ENCODE results near the gene C1QTNF6. TPM values are rescaled to one million over a fixed set of nuclear protein-coding genes. Genes with fewer than 3 reads are reported as not detected.

The C1QTNF6 gene
- total and polyA plus RNA-seq, 10 of the 15 experiments (the other 5 are each of a cell fraction or from before 2014, with no cell fraction given), result 0.16 to 4.1 (median 1.3) TPM

DNA sequence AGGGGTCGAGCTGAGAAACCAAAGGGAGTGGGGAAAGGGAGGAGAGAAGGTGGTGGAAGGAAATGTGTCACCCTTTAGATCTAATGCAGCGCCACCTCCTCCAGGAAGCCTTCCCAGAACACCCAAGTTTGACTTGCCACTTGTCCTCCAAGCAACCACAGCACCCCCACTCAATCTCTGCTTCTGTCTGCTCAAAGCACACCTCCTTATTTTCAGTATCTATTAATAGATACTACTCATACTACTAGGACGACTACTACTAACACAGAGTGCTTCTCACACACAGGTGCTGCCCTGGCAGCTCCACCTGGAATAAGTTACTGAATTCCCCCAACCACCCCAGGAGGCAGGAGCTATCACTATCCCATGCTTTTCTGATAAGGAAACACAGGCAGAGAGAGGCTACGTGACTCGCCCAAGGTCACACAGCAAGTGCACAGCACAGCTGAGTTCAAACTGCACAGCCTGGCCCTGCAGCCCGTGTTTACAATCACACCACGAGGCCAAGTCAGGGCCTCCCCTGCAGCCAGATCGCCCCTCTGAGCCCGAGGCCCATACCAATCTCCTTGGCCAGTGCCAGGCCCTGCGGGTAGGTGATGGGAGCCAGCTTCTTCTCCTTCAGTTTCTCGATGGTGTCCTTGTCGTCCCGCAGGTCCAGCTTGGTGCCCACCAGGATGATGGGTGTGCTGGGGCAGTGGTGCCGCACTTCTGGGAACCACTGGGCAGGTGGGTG lies 42.8 kb upstream of the C1QTNF6 start (continued):
- TF ChIP-seq KLF5 (IDR thresholded peaks at IDR 0.05; ENCODE audit: partially characterized antibody) (no peak), SMAD1 (IDR thresholded peaks at IDR 0.05; ENCODE audit: low read depth, partially characterized antibody) (no peak), RUNX3 (IDR thresholded peaks at IDR 0.05; ENCODE audit: low read length) (peak; percentile 86), CHD2 (IDR thresholded peaks at IDR 0.05; ENCODE audit: borderline replicate concordance, low read depth, low read length) (no peak), CREM (IDR thresholded peaks at IDR 0.05; ENCODE audit: low read depth) (no peak), YY1 (IDR thresholded peaks at IDR 0.05; ENCODE audit: low read depth, low read length) (no peak), FOXK2 (IDR thresholded peaks at IDR 0.05) (peak; percentile 40; the same call in 1 of the 2 replicates), ESRRA (IDR thresholded peaks at IDR 0.05; ENCODE audit: low read length) (no peak; the same call in 1 of the 2 replicates), FOS (IDR thresholded peaks at IDR 0.05; ENCODE audit: borderline replicate concordance, extremely low read depth, insufficient read length) (no peak), TARDBP (IDR thresholded peaks at IDR 0.05; ENCODE audit: borderline replicate concordance) (no peak), ZNF217 (IDR thresholded peaks at IDR 0.05) (peak; percentile 83; the same call in 1 of the 2 replicates), ZZZ3 (IDR thresholded peaks at IDR 0.05; ENCODE audit: control insufficient read depth, insufficient read length, low read depth) (no peak), ZNF384 (IDR thresholded peaks at IDR 0.05; ENCODE audit: borderline replicate concordance, low read depth, low read length) (no peak), PAX5 (IDR thresholded peaks at IDR 0.05; ENCODE audit: borderline replicate concordance, low read depth, low read length) (0 out of 2 replicates have a peak, but pooled peaks have one; percentile 10), ZBED1 (IDR thresholded peaks at IDR 0.05; ENCODE audit: borderline replicate concordance) (no peak), IRF4 (IDR thresholded peaks at IDR 0.05; ENCODE audit: low read depth, low read length) (peak; percentile 20; the same call in 1 of the 2 replicates), ZNF207 (IDR thresholded peaks at IDR 0.05; ENCODE audit: borderline replicate concordance) (peak; percentile 79; the same call in 1 of the 2 replicates), TBL1XR1 (IDR thresholded peaks at IDR 0.05; ENCODE audit: low read depth, low read length) (0 out of 2 replicates have a peak, but pooled peaks have one; percentile 9), LARP7 (IDR thresholded peaks at IDR 0.05) (no peak; the same call in 1 of the 2 replicates)
- TF ChIP-seq, protein P1, sequence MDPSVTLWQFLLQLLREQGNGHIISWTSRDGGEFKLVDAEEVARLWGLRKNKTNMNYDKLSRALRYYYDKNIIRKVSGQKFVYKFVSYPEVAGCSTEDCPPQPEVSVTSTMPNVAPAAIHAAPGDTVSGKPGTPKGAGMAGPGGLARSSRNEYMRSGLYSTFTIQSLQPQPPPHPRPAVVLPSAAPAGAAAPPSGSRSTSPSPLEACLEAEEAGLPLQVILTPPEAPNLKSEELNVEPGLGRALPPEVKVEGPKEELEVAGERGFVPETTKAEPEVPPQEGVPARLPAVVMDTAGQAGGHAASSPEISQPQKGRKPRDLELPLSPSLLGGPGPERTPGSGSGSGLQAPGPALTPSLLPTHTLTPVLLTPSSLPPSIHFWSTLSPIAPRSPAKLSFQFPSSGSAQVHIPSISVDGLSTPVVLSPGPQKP (IDR thresholded peaks at IDR 0.05; ENCODE audit: low read depth, low read length), result no peak
- TF ChIP-seq, protein P2, sequence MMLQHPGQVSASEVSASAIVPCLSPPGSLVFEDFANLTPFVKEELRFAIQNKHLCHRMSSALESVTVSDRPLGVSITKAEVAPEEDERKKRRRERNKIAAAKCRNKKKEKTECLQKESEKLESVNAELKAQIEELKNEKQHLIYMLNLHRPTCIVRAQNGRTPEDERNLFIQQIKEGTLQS (IDR thresholded peaks at IDR 0.05; ENCODE audit: borderline replicate concordance, extremely low read depth, low read depth, low read length), result no peak
- TF ChIP-seq, protein P3, sequence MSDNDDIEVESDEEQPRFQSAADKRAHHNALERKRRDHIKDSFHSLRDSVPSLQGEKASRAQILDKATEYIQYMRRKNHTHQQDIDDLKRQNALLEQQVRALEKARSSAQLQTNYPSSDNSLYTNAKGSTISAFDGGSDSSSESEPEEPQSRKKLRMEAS (IDR thresholded peaks at IDR 0.05; ENCODE audit: low read depth, low read length), result no peak
- TF ChIP-seq, protein P4, sequence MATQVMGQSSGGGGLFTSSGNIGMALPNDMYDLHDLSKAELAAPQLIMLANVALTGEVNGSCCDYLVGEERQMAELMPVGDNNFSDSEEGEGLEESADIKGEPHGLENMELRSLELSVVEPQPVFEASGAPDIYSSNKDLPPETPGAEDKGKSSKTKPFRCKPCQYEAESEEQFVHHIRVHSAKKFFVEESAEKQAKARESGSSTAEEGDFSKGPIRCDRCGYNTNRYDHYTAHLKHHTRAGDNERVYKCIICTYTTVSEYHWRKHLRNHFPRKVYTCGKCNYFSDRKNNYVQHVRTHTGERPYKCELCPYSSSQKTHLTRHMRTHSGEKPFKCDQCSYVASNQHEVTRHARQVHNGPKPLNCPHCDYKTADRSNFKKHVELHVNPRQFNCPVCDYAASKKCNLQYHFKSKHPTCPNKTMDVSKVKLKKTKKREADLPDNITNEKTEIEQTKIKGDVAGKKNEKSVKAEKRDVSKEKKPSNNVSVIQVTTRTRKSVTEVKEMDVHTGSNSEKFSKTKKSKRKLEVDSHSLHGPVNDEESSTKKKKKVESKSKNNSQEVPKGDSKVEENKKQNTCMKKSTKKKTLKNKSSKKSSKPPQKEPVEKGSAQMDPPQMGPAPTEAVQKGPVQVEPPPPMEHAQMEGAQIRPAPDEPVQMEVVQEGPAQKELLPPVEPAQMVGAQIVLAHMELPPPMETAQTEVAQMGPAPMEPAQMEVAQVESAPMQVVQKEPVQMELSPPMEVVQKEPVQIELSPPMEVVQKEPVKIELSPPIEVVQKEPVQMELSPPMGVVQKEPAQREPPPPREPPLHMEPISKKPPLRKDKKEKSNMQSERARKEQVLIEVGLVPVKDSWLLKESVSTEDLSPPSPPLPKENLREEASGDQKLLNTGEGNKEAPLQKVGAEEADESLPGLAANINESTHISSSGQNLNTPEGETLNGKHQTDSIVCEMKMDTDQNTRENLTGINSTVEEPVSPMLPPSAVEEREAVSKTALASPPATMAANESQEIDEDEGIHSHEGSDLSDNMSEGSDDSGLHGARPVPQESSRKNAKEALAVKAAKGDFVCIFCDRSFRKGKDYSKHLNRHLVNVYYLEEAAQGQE (IDR thresholded peaks at IDR 0.05; ENCODE audit: low read depth, low read length), result no peak
- TF ChIP-seq, protein P5, sequence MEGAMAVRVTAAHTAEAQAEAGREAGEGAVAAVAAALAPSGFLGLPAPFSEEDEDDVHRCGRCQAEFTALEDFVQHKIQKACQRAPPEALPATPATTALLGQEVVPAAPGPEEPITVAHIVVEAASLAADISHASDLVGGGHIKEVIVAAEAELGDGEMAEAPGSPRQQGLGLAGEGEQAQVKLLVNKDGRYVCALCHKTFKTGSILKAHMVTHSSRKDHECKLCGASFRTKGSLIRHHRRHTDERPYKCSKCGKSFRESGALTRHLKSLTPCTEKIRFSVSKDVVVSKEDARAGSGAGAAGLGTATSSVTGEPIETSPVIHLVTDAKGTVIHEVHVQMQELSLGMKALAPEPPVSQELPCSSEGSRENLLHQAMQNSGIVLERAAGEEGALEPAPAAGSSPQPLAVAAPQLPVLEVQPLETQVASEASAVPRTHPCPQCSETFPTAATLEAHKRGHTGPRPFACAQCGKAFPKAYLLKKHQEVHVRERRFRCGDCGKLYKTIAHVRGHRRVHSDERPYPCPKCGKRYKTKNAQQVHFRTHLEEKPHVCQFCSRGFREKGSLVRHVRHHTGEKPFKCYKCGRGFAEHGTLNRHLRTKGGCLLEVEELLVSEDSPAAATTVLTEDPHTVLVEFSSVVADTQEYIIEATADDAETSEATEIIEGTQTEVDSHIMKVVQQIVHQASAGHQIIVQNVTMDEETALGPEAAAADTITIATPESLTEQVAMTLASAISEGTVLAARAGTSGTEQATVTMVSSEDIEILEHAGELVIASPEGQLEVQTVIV (IDR thresholded peaks at IDR 0.05; ENCODE audit: borderline replicate concordance, partially characterized antibody), result no peak

Measured in GM12878 (cell line).